H1 (cell line): ENCODE results near the gene TTC31. TPM values are rescaled to one million over a fixed set of nuclear protein-coding genes. Genes with fewer than 3 reads are reported as not detected.
A peak's percentile ranks its signal among the peaks of the same experiment; 100 is the strongest.
"Not testable (repeated sequence)": the region's sequence is repeated elsewhere in the genome, so short reads cannot be mapped to it uniquely, and the experiment has no call there.

Source experiments
- CTCF ChIA-PET: fragments of 300-600 bp; sonication (Branson Sonifier 250); formaldehyde crosslinking; loops from one replicate; lab custom pipeline; 2021; ENCODE audit not compliant: partially characterized antibody; lab: Charles Lee
- POLR2A ChIA-PET: fragments of 300-600 bp; sonication (Branson Sonifier 250); formaldehyde crosslinking; loops from one replicate; lab custom pipeline; 2021; ENCODE audit warnings: inconsistent platforms; ENCODE audit not compliant: partially characterized antibody; lab: Charles Lee
- DNase-seq, 2 experiments: peaks; one replicate each; pipeline versions ENCODE4 v3.0.0 to v3.0.0-alpha.2; 2010 to 2022; ENCODE audit warnings: low spot score in 2 of 2, low read depth in 1 of 2, mixed read lengths in 1 of 2
- FAIRE-seq: peaks from 2 replicates; lab custom pipeline; 2011; peaks lifted over from hg19 to GRCh38; lab: Jason Lieb, UNC
- H2AFZ ChIP-seq: 2 replicates; pipeline ENCODE4 v1.8.1; 2012; ENCODE audit warnings: low read length, inconsistent platforms
- H2AK5ac ChIP-seq: 2 replicates; pipeline ENCODE4 v1.6.1; 2013; ENCODE audit warnings: low read depth, low read length
- H2BK120ac ChIP-seq: replicated peaks from 2 replicates; pipeline ENCODE3; 2013; ENCODE audit warnings: low read depth, low read length, inconsistent platforms
- H2BK12ac ChIP-seq: 2 replicates; pipeline ENCODE4 v1.6.1; 2013; ENCODE audit warnings: low read depth, low read length
- H2BK15ac ChIP-seq: 2 replicates; pipeline ENCODE4 v1.6.1; 2013; ENCODE audit warnings: low read length
- H2BK20ac ChIP-seq: 2 replicates; pipeline ENCODE4 v1.6.1; 2013; ENCODE audit warnings: low read length
- H2BK5ac ChIP-seq: 2 replicates; pipeline ENCODE4 v1.6.1; 2013; ENCODE audit warnings: low read depth, low read length
- H3K14ac ChIP-seq: 2 replicates; pipeline ENCODE4 v1.6.1; 2013; ENCODE audit warnings: inconsistent platforms; ENCODE audit not compliant: insufficient read length
- H3K18ac ChIP-seq: 2 replicates; pipeline ENCODE4 v1.6.1; 2013; ENCODE audit warnings: low read length; ENCODE audit errors: extremely low read depth
- H3K23ac ChIP-seq: 2 replicates; pipeline ENCODE4 v1.6.1; 2013; ENCODE audit warnings: inconsistent platforms; ENCODE audit not compliant: insufficient read length
- H3K23me2 ChIP-seq: 2 replicates; pipeline ENCODE4 v1.6.1; 2013; ENCODE audit warnings: low read depth, low read length
- H3K27ac ChIP-seq: 2 replicates; pipeline ENCODE4 v1.6.1; 2011; ENCODE audit warnings: low read depth, low read length, inconsistent platforms
- H3K27me3 ChIP-seq, 4 experiments: replicated peaks in 1 of 4; 1 replicate in 1 of 4; 2 replicates in 3 of 4; pipeline versions ENCODE4 v1.6.1 to v1.8.1; 2011 to 2013; ENCODE audit warnings: low read length in 3 of 4, mild to moderate bottlenecking in 3 of 4, inconsistent platforms in 2 of 4, mixed read lengths in 2 of 4, moderate library complexity in 1 of 4; ENCODE audit not compliant: control insufficient read depth in 3 of 4, insufficient read depth in 3 of 4; ENCODE audit errors: extremely low read depth in 1 of 4
- H3K36me3 ChIP-seq, 4 experiments: 2 replicates each; pipeline versions ENCODE4 v1.6.1 to v1.8.1; 2011 to 2013; ENCODE audit warnings: mild to moderate bottlenecking in 4 of 4, low read length in 3 of 4, moderate library complexity in 2 of 4, control low read depth in 1 of 4, inconsistent platforms in 1 of 4; ENCODE audit not compliant: insufficient read depth in 4 of 4, control insufficient read depth in 2 of 4
- H3K4ac ChIP-seq: replicated peaks from 2 replicates; pipeline ENCODE3; 2013; ENCODE audit warnings: low read length, low read depth, mixed read lengths, inconsistent platforms; ENCODE audit not compliant: insufficient read length
- H3K4me1 ChIP-seq, 4 experiments: replicated peaks in 1 of 4; 1 replicate in 1 of 4; 2 replicates in 3 of 4; pipeline versions ENCODE4 v1.6.1 to v1.8.1; 2011 to 2013; ENCODE audit warnings: low read length in 3 of 4, inconsistent platforms in 2 of 4, mixed read lengths in 1 of 4; ENCODE audit not compliant: insufficient read depth in 4 of 4, control insufficient read depth in 3 of 4
- H3K4me2 ChIP-seq, 2 experiments: 2 replicates each; pipeline versions ENCODE4 v1.6.1 to v1.8.1; 2011 to 2013; ENCODE audit warnings: low read depth in 2 of 2, low read length in 2 of 2, control low read depth in 1 of 2, inconsistent platforms in 1 of 2, mild to moderate bottlenecking in 1 of 2; ENCODE audit not compliant: insufficient read depth in 1 of 2
- H3K4me3 ChIP-seq, 4 experiments: fragments of 200-600, 300-600 bp in 1 of 4; sonication (generic), shearing (Covaris generic), sonication (Bioruptor Twin) in 1 of 4; 2 replicates each; pipeline versions ENCODE4 v1.5.1 to v1.8.1; 2011 to 2016; ENCODE audit warnings: low read length in 4 of 4, low read depth in 3 of 4, control low read depth in 2 of 4, inconsistent platforms in 2 of 4, mild to moderate bottlenecking in 2 of 4, mixed read lengths in 1 of 4, moderate library complexity in 1 of 4; ENCODE audit not compliant: insufficient read depth in 2 of 4; ENCODE audit errors: extremely low read depth in 1 of 4
- H3K56ac ChIP-seq: replicated peaks from 2 replicates; pipeline ENCODE3; 2013; ENCODE audit warnings: low read depth, mild to moderate bottlenecking, mixed read lengths, low read length, inconsistent platforms; ENCODE audit not compliant: insufficient read length
- H3K79me1 ChIP-seq: 2 replicates; pipeline ENCODE4 v1.6.1; 2013; ENCODE audit warnings: low read depth, low read length, control low read depth
- H3K79me2 ChIP-seq, 2 experiments: 2 replicates each; pipeline versions ENCODE4 v1.6.1 to v1.8.1; 2012 to 2013; ENCODE audit warnings: low read length in 2 of 2, mild to moderate bottlenecking in 2 of 2, inconsistent platforms in 1 of 2; ENCODE audit not compliant: insufficient read depth in 2 of 2, control insufficient read depth in 1 of 2
- H3K9ac ChIP-seq, 4 experiments: replicated peaks in 1 of 4; 1 replicate in 1 of 4; 2 replicates in 3 of 4; pipeline versions ENCODE4 v1.6.1 to v1.8.1; 2011 to 2013; ENCODE audit warnings: low read depth in 3 of 4, low read length in 3 of 4, control low read depth in 2 of 4, mild to moderate bottlenecking in 2 of 4, moderate library complexity in 2 of 4, inconsistent platforms in 1 of 4; ENCODE audit errors: extremely low read depth in 1 of 4
- H3K9me3 ChIP-seq, 2 experiments: 2 replicates each; pipeline versions ENCODE4 v1.6.1 to v1.8.1; 2012 to 2013; ENCODE audit warnings: mild to moderate bottlenecking in 2 of 2, moderate library complexity in 2 of 2, control low read depth in 1 of 2, inconsistent platforms in 1 of 2, low read depth in 1 of 2, low read length in 1 of 2, mixed read lengths in 1 of 2; ENCODE audit not compliant: insufficient read depth in 2 of 2
- H4K20me1 ChIP-seq, 2 experiments: replicated peaks in 1 of 2; 2 replicates each; pipeline versions ENCODE3 to v1.8.1; 2011 to 2013; ENCODE audit warnings: inconsistent platforms in 2 of 2, low read length in 2 of 2, mild to moderate bottlenecking in 1 of 2; ENCODE audit not compliant: insufficient read depth in 2 of 2, control insufficient read depth in 1 of 2
- H4K5ac ChIP-seq: 2 replicates; pipeline ENCODE4 v1.6.1; 2013; ENCODE audit warnings: low read length, low read depth, mixed read lengths, inconsistent platforms; ENCODE audit not compliant: insufficient read length
- H4K8ac ChIP-seq: 2 replicates; pipeline ENCODE4 v1.8.0; 2013; ENCODE audit warnings: mild to moderate bottlenecking, moderate library complexity, low read length, inconsistent platforms; ENCODE audit not compliant: insufficient read depth; ENCODE audit errors: extremely low read depth
- H4K91ac ChIP-seq: replicated peaks from 2 replicates; pipeline ENCODE3; 2013; ENCODE audit warnings: low read length, mixed read lengths, inconsistent platforms; ENCODE audit not compliant: insufficient read length
- POLR2A ChIP-seq, 2 experiments: IDR thresholded peaks; 1 replicate in 1 of 2; 2 replicates in 1 of 2; pipeline ENCODE4 v1.6.1; 2011; ENCODE audit warnings: low read depth in 2 of 2, low read length in 2 of 2, mild to moderate bottlenecking in 2 of 2; ENCODE audit errors: control extremely low read depth in 1 of 2
- WGBS, 2 experiments: shearing (Covaris generic) in 1 of 2; methylation state at CpG; one replicate each; pipeline versions ENCODE4 v1.1.6 to v1.1.7; 2013 to 2015; ENCODE audit warnings: low lambda C conversion rate in 2 of 2, mixed read lengths in 2 of 2, inconsistent platforms in 1 of 2, low coverage in 1 of 2, missing lambda C conversion rate in 1 of 2; ENCODE audit not compliant: insufficient replicate concordance in 2 of 2, insufficient coverage in 1 of 2, insufficient read length in 1 of 2; ENCODE audit errors: extremely low coverage in 1 of 2, missing lambda C conversion rate in 1 of 2; 5-methylcytosine and 5-hydroxymethylcytosine counted together
- polyA plus RNA-seq, 7 experiments: library from polyadenylated mRNA; depleted of rRNA in 3 of 7; stranded (reverse) in 5 of 7; unstranded in 2 of 7; fragments of >200 nt in 5 of 7; fragments of 200-250 nt in 2 of 7; gene quantifications; 1 replicate in 5 of 7; 2 replicates in 1 of 7; 4 replicates in 1 of 7; pipeline versions ENCODE4 v1.2.1 to v1.2.3, GENCODE V29; 2011 to 2013; ENCODE audit warnings: missing spikeins in 2 of 7, mixed read lengths in 2 of 7
- total RNA-seq: library from RNA; stranded (reverse); fragmentation: NEBNext Ultra II Directional; extraction: Animal tissue kit (Norgen Biotek cat#: 25700); gene quantifications from 2 replicates; pipeline ENCODE4 v1.2.1, GENCODE V29; 2021

TTC31 gene
- total and polyA plus RNA-seq, 2 of the 8 experiments (the other 6 are each of a cell fraction or from before 2014, with no cell fraction given) = 28.8 to 29.9 TPM

DNA sequence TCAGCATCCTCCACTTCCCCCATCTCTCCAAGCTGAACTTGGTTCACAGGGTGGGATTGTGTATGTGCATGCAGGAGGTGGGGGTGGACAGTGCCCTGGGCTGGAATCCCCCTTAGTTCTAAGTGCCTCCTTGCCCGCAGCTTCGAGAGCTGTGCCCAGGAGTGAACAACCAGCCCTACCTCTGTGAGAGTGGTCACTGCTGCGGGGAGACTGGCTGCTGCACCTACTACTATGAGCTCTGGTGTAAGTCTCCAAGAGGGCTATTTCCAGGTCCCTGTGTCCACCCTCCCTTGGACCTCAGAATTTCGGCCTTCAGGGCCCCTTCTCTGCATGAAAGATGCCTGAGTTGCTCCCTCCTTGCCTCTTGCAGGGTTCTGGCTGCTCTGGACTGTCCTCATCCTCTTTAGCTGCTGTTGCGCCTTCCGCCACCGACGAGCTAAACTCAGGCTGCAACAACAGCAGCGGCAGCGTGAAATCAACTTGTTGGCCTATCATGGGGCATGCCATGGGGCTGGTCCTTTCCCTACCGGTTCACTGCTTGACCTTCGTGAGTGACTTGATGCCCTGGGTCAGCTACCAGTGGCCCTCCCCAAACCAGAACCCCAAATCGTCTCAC is 23.3 kb upstream of the TTC31 start:
- H4K8ac ChIP-seq, H3K23ac ChIP-seq, H3K27me3 ChIP-seq, H2AFZ ChIP-seq, H4K5ac ChIP-seq, H4K20me1 ChIP-seq, H2BK15ac ChIP-seq, H3K9me3 ChIP-seq, FAIRE-seq, H2BK12ac ChIP-seq, H3K79me1 ChIP-seq, H3K27ac ChIP-seq, H3K14ac ChIP-seq, H3K18ac ChIP-seq, H2BK5ac ChIP-seq, H4K91ac ChIP-seq, H2BK20ac ChIP-seq, H2AK5ac ChIP-seq, H2BK120ac ChIP-seq, H3K56ac ChIP-seq, DNase-seq, H3K4ac ChIP-seq: not testable (repeated sequence)
- peaks cover 0 to 10% (median 2%) of the 10 kb centered on the region in 4 experiments; a peak in 5 of 7 replicates for H3K4me1 ChIP-seq
- H3K4me2 ChIP-seq = peak overlapping the region; percentile 86 to 91; a peak in 3 of 4 replicates
- ChIA-PET POLR2A (interaction anchor here (0.7 to 10.5 kb wide), 12 partner anchors 14 to 107 kb away, joined by 3 to 89 read pairs (median 4); partner anchors contain the start of genes C2orf81, CCDC142, MRPL53 and PCGF1), CTCF (interaction anchor here (1.0 to 10.5 kb wide), 7 partner anchors 15 to 128 kb away, joined by 3 to 86 read pairs (median 4); partner anchors contain the start of genes CCDC142, MRPL53 and TTC31)
- peak in 1 of 2 experiments; percentile 30; a peak in 1 of 3 replicates for TF ChIP-seq POLR2A (IDR thresholded peaks at IDR 0.05; ENCODE audit: control extremely low read depth in 1 of 2, low read depth in 2 of 2, low read length in 2 of 2)
- H3K79me2 ChIP-seq = peaks cover 0 to 15% of the 10 kb centered on the region in 2 experiments; a peak in 1 of 4 replicates
- H3K36me3 ChIP-seq = peaks cover 0 to 12% (median 2%) of the 10 kb centered on the region in 4 experiments; a peak in 4 of 8 replicates
- peak overlapping the region in 1 of 4 experiments; percentile 53; a peak in 2 of 7 replicates for H3K9ac ChIP-seq
- peak overlapping the region in 2 of 4 experiments; percentile 98 to 99; a peak in 5 of 8 replicates for H3K4me3 ChIP-seq
- WGBS, 2 experiments = 92% methylated on average over 10 of the region's 13 CpGs; no CpG with 5 or more reads in 1 of the 2 experiments
- H3K23me2 ChIP-seq = peaks cover 20% of the 10 kb centered on the region
